ENCODE measurements around the gene AMPD1.

AMPD1 gene

GRCh38 chr1:114696810-114697209, 1.5 kb upstream of the AMPD1 start:
- no peak for DNase-seq

GRCh38 chr1:114694540-114695310, 621 bp downstream of the AMPD1 start:
- DNase-seq, result no peak

GRCh38 chr1:114692947-114693346, 2.4 kb downstream of the AMPD1 start:
- no peak for DNase-seq

GRCh38 chr1:114691061-114691460, 4.3 kb downstream of the AMPD1 start:
- DNase-seq, result no peak

GRCh38 chr1:114690148-114690547, 5.2 kb downstream of the AMPD1 start:
- DNase-seq, result no peak

- no peak for DNase-seq
Measured at GRCh38 chr1:114688526-114688925, 6.8 kb downstream of the AMPD1 start.

GRCh38 chr1:114685851-114686250, 9.5 kb downstream of the AMPD1 start:
- DNase-seq, result no peak

- DNase-seq, result no peak
Measured at GRCh38 chr1:114677691-114678090, 17.7 kb downstream of the AMPD1 start.

GRCh38 chr1:114676115-114676514, 19.2 kb downstream of the AMPD1 start:
- no peak for DNase-seq

GRCh38 chr1:114671939-114672275, 23.4 kb downstream of the AMPD1 start:
- no peak for DNase-seq

GRCh38 chr1:114671011-114671938, 24.1 kb downstream of the AMPD1 start:
- DNase-seq, result no peak

GRCh38 chr1:114670083-114671010, 25.0 kb downstream of the AMPD1 start:
- peak; percentile 87 for DNase-seq

- no peak for DNase-seq
Measured at GRCh38 chr1:114669562-114670082, 25.7 kb downstream of the AMPD1 start, which contains the start of gene DENND2C. TSS of gene DENND2C (minus strand) at chr1:114670049. CDS start at chr1:114625984, 44,065 bp downstream.

GRCh38 chr1:114668784-114669561, 26.4 kb downstream of the AMPD1 start:
- no peak for DNase-seq

- no peak for DNase-seq
Measured at GRCh38 chr1:114668373-114668772, 27.0 kb downstream of the AMPD1 start.

GRCh38 chr1:114666954-114667353, 28.4 kb downstream of the AMPD1 start:
- DNase-seq, result no peak

GRCh38 chr1:114660238-114660637, 35.1 kb downstream of the AMPD1 start:
- no peak for DNase-seq

- no peak for DNase-seq
Measured at GRCh38 chr1:114651893-114652292, 43.5 kb downstream of the AMPD1 start.

- DNase-seq, result no peak
Measured at GRCh38 chr1:114648503-114648902, 46.8 kb downstream of the AMPD1 start.

- DNase-seq, result no peak
Measured at GRCh38 chr1:114641377-114641776, 54.0 kb downstream of the AMPD1 start.

GRCh38 chr1:114638910-114639309, 56.4 kb downstream of the AMPD1 start:
- DNase-seq, result no peak

GRCh38 chr1:114632427-114632826, 62.9 kb downstream of the AMPD1 start:
- no peak for DNase-seq

All from CD4-positive, alpha-beta T cell treated with Interleukin-15 for 1 hour (primary cell).